Neutrophil (primary cell): ENCODE results near the gene IL4R.

ENCODE experiments used
- H3K27ac ChIP-seq: fragments of 200-600 bp; sonication (generic); 2 replicates; pipeline ENCODE4 v1.5.1; 2016; ENCODE audit warnings: mild to moderate bottlenecking, moderate library complexity
- H3K27me3 ChIP-seq: fragments of 200-600 bp; sonication (generic); 2 replicates; pipeline ENCODE4 v1.6.0; 2016; ENCODE audit warnings: mild to moderate bottlenecking
- H3K36me3 ChIP-seq: fragments of 200-600 bp; sonication (generic); 2 replicates; pipeline ENCODE4 v1.5.1; 2017
- H3K4me1 ChIP-seq, 2 experiments: fragments of 200-600 bp in 1 of 2; sonication (generic) in 1 of 2; 1 replicate in 1 of 2; 2 replicates in 1 of 2; pipeline versions ENCODE4 v1.5.1 to v1.6.1; 2013 to 2016; ENCODE audit warnings: low read depth in 1 of 2, low read length in 1 of 2, mild to moderate bottlenecking in 1 of 2, moderate library complexity in 1 of 2; ENCODE audit not compliant: control insufficient read depth in 1 of 2, insufficient read depth in 1 of 2
- H3K4me3 ChIP-seq, 2 experiments: fragments of 200-600 bp in 1 of 2; sonication (generic) in 1 of 2; 1 replicate in 1 of 2; 2 replicates in 1 of 2; pipeline ENCODE4 v1.5.1; 2013 to 2016; ENCODE audit warnings: low read depth in 1 of 2, low read length in 1 of 2, mild to moderate bottlenecking in 1 of 2, moderate library complexity in 1 of 2
- H3K9me3 ChIP-seq: fragments of 200-600 bp; sonication (generic); 2 replicates; pipeline ENCODE4 v1.5.1; 2016
- TF ChIP-seq, protein P1 (sequence below): fragments of 200-600 bp; sonication (generic); IDR thresholded peaks from 2 replicates; pipeline ENCODE4 v1.5.1; 2016; ENCODE audit warnings: antibody characterized with exemption

IL4R gene

DNA sequence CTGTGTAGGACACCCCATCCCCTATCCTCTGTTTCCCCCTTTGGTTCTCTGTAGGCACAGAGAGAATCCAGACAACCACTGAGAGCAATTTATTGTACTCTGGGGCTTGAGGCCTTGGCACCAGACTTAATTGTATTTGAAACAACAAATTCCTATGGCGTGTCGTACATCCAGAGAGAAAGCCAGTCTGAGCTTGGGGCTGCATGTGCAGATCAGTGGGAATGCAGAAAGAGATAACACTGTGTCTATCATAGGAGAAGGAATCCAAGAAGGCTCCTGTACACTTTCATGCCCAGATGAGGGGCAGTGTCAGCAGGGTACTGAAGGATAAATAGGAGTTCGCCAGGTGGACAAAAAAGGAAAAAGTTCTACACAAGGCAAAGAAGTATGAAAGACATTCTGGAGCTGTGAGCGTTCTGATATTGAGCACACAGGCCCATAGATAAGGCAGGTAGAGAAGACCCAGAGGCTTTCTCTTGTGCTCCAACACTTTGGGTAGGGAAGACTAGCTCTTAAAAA is 22.0 kb upstream of the IL4R start:
- H3K36me3 ChIP-seq: no peaks in the 10 kb centered on the region
- H3K4me1 ChIP-seq: peaks cover 50 to 51% of the 10 kb centered on the region in 2 experiments
- H3K4me3 ChIP-seq: no peak overlapping the region
- TF ChIP-seq, protein P1, sequence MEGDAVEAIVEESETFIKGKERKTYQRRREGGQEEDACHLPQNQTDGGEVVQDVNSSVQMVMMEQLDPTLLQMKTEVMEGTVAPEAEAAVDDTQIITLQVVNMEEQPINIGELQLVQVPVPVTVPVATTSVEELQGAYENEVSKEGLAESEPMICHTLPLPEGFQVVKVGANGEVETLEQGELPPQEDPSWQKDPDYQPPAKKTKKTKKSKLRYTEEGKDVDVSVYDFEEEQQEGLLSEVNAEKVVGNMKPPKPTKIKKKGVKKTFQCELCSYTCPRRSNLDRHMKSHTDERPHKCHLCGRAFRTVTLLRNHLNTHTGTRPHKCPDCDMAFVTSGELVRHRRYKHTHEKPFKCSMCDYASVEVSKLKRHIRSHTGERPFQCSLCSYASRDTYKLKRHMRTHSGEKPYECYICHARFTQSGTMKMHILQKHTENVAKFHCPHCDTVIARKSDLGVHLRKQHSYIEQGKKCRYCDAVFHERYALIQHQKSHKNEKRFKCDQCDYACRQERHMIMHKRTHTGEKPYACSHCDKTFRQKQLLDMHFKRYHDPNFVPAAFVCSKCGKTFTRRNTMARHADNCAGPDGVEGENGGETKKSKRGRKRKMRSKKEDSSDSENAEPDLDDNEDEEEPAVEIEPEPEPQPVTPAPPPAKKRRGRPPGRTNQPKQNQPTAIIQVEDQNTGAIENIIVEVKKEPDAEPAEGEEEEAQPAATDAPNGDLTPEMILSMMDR: no peak
- no peaks in the 10 kb centered on the region for H3K9me3 ChIP-seq
- peak overlapping the region; percentile 98 for H3K27ac ChIP-seq
- H3K27me3 ChIP-seq: no peaks in the 10 kb centered on the region

DNA sequence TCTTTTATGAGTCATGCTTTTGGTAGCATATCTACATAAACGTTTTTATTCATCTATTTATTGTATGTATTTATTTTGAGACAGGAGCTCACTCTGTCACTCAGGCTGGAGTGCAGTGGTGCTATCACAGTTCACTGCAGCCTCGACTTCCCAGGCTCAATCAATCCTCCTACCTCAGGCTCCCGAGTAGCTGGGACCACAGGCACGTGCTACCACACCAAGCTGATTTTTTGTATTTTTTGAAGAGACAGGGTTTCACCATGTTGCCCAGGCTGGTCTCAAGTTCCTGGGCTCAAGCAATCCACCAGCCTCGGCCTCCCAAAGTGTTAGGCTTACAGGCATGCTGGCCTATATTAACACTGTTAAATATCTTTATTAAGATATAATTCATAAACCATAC is 20.4 kb upstream of the IL4R start:
- H3K4me3 ChIP-seq: no peak overlapping the region
- TF ChIP-seq, protein P1: no peak

DNA sequence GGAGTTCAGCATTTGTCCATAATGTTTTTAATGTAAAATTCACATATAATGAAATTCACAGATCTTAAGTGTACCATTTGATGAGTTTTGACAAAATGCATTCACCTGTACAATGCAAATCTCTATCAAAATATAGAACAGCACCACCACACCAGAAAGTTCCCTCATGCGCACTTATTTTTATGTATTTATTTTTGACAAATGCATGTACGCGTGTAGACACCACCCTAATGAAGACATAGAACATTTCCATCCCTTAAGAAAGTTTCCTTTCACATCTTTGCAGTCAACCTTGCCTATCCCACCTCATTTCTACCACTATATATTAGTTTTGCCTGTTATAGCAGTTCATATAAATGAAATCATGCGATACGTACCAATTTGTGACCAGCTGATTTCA is 15.6 kb upstream of the IL4R start:
- Histone ChIP-seq H3K27me3 (no peaks in the 10 kb centered on the region), H3K36me3 (no peaks in the 10 kb centered on the region), H3K4me3 (no peak overlapping the region), H3K9me3 (no peaks in the 10 kb centered on the region), H3K4me1 (peaks cover 42 to 53% of the 10 kb centered on the region in 2 experiments), H3K27ac (peak overlapping the region; percentile 93)
- TF ChIP-seq, protein P1: no peak

More for the DNA sequence above, 20.4 kb upstream of the IL4R start:
- H3K4me1 ChIP-seq: peaks cover 36 to 39% of the 10 kb centered on the region in 2 experiments
- H3K36me3 ChIP-seq: no peaks in the 10 kb centered on the region
- no peaks in the 10 kb centered on the region for H3K27me3 ChIP-seq
- no peak overlapping the region for H3K27ac ChIP-seq
- H3K9me3 ChIP-seq: no peaks in the 10 kb centered on the region

DNA sequence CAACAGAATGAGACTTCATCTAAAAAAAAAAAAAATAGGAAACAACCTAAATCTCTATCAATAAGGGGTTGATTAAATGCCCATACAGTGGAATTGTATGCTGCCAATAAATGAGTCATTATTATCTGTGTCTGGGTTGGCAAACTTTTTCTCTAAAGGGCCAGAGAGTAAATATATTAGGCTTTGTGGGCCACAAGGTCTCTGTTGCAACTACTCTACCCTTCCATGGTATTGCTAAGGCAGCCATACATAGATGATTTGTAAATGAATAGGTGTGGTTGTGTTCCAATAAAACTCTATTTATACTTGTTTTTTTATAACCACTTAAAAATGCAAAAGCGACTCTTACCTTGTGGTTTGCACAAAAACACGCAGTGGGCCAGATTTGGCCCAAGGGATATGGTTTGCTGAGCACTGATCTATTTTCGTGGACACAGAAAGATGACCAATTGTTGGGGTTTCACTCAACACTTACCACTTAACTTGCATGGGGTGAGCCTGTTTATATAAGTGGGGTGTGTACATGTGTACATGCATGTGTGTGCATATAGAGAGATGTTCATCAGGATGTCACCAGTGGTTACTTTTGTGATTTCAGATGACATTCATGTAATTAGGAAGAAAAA is 12.4 kb upstream of the IL4R start:
- Histone ChIP-seq H3K27ac (peak overlapping the region; percentile 93), H3K9me3 (no peaks in the 10 kb centered on the region), H3K27me3 (no peaks in the 10 kb centered on the region), H3K4me1 (peaks cover 72 to 80% of the 10 kb centered on the region in 2 experiments), H3K36me3 (no peaks in the 10 kb centered on the region), H3K4me3 (no peak overlapping the region)
- TF ChIP-seq, protein P1: no peak

DNA sequence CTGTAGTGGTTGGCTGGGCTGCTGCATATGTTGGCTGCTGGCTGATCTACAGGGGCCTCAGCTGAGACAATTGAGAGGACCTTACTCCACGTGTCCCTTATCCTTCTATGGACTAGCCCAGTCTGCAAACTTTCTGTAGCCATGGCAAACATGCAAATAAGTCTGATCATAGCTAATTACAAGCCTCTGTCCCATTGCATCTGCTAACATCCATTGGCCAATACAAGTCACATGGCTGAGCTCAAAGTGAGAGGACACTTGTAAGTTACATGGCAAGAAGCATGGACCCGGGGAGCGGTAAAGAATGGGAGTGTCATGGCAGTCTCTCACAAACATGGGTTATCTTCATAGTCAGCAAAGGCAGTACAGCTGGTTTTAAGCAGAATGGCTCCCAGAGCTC is 11.6 kb upstream of the IL4R start:
- H3K27ac ChIP-seq: peak overlapping the region; percentile 93
- no peaks in the 10 kb centered on the region for H3K9me3 ChIP-seq
- no peak overlapping the region for H3K4me3 ChIP-seq
- TF ChIP-seq, protein P1: no peak
- no peaks in the 10 kb centered on the region for H3K27me3 ChIP-seq
- H3K36me3 ChIP-seq: no peaks in the 10 kb centered on the region
- H3K4me1 ChIP-seq: peaks cover 72 to 80% of the 10 kb centered on the region in 2 experiments
